Stimulated activated CD4-positive, alpha-beta T cell treated with anti-CD3 and anti-CD28 coated beads, Interleukin-4, amount 100 ng/mL, for 24 hours (primary cell): ENCODE results near the gene C4orf46.

ENCODE experiments used
- DNase-seq: peaks from one replicate; pipeline ENCODE4 v3.0.0-alpha.2; 2020

The C4orf46 gene

GRCh38 chr4:158649111-158649680 lies 22.5 kb downstream of the C4orf46 start:
- DNase-seq: no peak

GRCh38 chr4:158644760-158645159 lies 26.9 kb downstream of the C4orf46 start:
- no peak for DNase-seq

DNA sequence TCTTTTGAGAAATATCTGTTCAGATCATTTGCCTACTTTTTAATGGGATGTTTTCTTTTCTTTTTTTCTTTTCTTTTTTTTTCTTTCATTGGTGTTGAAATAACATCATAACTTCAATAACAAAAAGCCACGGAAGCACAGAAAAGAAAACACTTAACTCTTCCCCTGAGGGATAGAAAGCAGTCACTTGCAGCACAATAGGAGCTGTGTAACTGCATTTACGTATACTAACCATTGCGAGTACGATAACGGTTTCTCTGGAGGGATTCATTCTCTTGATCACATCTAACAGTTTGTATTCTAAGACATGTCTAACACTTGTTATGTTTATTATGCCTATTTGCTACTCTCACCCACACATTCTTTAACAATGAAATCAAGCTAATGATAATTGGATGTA lies 27.3 kb downstream of the C4orf46 start:
- no peak for DNase-seq

DNA sequence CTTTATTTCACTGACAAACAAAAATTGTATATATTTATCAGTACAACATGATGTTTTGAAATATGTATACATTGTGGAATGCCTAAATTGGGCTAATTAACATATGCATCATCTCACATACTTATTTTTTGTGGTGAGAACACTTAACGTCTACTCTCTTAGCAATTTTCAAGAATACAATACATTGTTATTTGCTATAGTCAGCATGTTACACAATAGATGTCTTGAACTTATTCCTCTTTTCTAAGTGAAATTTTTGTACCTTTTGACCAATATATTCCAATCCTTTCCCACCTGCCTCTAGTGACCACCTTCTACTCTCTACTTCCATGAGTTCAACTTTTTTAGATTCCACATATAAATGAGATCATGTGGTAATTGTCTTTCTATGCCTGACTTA lies 35.1 kb downstream of the C4orf46 start:
- no peak for DNase-seq

DNA sequence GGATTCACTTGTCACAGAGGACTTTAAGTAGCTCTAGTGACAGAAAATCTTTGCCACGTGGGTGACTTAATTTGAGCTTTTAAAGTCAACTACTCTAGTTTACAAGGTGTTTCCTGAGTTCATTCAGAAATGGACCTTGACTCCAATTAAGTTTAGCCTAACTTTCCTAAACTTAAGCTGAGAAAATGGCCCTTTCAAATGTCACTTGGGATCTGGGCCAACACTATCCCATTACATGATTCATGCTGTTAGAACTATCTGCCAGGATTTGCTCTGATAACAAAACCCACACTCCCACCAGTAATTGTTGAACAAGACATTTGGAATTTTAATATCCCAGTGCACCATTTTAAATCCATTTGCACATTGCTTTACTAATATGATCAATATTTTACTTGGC lies 40.8 kb downstream of the C4orf46 start:
- DNase-seq: no peak

DNA sequence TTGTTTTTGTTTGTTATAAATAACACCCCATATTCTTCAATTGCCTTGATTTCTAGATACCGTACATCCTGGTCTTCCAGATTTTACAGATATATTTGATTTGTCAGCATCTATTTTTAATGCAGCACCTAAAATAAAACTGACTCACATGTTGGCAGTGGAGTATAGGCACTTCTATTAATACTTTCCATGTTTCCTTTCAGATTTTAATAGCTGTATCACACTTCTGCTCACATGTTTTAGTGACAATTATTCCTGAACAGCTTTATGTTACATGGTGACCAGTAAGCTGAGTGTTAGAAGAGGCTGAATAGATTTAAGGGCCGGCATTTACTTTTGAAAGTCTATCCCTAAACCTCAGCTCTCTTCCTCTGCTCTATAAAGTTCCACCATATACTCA lies 46.1 kb downstream of the C4orf46 start:
- no peak for DNase-seq

DNA sequence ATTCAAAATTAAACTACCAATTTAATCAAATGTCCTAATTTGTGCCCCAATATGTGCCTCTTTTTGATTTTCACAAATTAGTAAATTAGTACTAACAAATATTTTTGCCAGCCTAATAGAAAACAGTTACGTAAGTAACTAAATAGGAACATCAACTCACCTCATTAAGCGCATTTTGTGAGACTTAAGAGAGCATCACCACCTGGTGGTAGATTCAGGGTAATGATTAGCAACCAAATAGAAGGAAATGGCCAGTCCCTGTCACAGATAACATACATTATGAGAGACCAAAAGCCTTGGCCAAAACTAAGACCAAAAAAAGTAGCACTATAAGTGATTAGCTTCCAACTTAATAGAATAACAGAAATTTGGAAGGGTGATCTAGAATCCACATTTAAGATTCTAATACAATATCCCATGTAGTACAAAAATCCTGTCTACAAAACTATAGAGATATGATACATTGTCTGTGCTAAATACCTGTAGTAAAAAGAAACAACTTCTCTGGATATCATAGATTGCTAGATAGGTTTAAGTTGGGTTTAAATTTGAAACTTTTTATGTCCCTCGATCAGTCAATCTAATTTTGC lies 46.7 kb downstream of the C4orf46 start:
- no peak for DNase-seq

DNA sequence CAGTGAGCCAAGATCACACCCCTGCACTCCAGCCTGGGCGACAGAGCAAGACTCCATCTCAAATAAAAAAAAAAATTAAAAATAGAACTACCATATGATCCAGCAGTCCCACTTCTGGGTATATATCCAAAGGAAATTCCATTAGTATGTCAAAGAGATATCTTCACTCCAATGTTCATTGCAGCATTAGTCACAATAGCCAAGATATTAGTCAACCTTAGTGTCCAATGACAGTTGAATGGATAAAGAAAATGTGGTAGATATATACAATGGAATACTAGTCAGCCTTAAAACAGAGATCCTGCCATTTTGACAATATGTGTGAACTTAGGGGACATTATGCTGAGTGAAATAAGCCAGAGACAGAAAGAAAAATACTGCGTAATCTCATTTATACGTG lies 49.4 kb downstream of the C4orf46 start:
- DNase-seq: no peak

- DNase-seq: no peak
Measured at GRCh38 chr4:158621729-158622128, 50.0 kb downstream of the C4orf46 start.

GRCh38 chr4:158617956-158618355 lies 53.7 kb downstream of the C4orf46 start:
- no peak for DNase-seq
